Fibroblast of gingiva (primary cell): ENCODE data around the gene ACER3.
A peak's percentile ranks its signal among the peaks of the same experiment; 100 is the strongest.
"Not testable (repeated sequence)": the region's sequence is repeated elsewhere in the genome, so short reads cannot be mapped to it uniquely, and the experiment has no call there.

Experiments
- DNase-seq: peaks from one replicate; pipeline ENCODE4 v3.0.0-alpha.2; 2011; ENCODE audit warnings: low read depth

ACER3 gene

GRCh38 chr11:76836613-76837291 is 24.0 kb upstream of the ACER3 start:
- no peak for DNase-seq

- no peak for DNase-seq
These were observed 22.7 kb upstream of the ACER3 start for GRCh38 chr11:76837696-76838677.

DNA sequence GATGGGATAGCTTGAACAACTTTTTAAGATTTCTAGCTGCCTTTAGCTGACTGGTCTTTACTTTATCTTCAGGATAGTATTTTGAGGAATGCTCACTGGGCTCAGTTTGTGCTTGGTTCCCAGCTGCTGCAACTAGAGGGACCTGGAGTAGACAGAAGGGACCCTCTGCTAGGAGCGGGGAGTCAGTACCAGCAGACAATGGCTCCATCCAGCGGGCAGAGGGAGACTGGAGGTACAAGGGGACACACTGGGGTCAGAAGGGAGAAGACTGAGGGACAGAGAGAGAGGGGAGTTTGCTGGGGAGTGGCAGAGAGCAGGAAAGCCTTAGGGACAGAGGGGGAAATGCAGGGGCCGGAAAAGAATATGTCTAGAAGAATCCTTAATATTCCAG is 22.0 kb upstream of the ACER3 start:
- no peak for DNase-seq

GRCh38 chr11:76839311-76839710 is 21.4 kb upstream of the ACER3 start:
- no peak for DNase-seq

- no peak for DNase-seq
These were observed 18.7 kb upstream of the ACER3 start for GRCh38 chr11:76841923-76842452.

- DNase-seq = no peak
These were observed 16.8 kb upstream of the ACER3 start for GRCh38 chr11:76843907-76844306.

- DNase-seq = peak; percentile 24
These were observed 16.2 kb upstream of the ACER3 start for GRCh38 chr11:76844511-76844910.

DNA sequence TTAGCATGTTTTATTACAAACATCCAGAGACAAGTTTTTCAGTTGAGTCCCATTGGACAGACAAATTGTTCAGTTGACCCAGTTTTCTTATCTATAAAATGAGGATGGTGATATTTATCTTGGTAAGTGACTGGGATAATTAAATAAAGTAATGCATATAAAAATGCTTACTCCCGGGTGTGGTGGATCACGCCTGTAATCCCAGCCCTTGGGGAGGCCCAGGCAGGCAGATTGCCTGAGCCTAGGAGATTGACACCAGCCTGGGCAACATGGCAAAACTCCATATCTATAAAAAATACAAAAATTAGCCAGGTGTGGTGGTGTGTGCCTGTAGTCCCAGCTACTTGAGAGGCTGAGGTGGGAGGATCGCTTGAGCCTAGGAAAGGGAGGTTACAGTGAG is 15.6 kb upstream of the ACER3 start:
- DNase-seq = no peak

- no peak for DNase-seq
These were observed 14.3 kb upstream of the ACER3 start for GRCh38 chr11:76846441-76846840.

DNA sequence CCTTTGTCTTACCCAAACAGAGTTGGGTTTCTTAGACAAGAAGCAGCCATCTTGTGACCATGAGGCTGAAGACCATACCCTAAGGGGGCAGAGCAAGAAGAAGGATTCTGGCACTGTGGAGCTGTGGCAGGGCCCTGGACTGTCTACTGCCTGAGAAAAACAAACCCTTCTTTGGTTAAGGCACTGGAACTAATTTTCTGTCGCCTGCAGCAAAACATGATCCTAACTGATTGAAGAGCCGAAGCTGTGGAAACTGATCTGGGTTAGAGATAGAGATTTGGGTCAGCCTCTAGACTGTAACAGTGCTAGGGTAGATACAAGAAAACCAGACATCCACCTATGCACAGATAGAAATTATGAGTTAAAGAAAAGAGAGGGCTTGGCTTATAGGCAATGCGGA is 11.3 kb upstream of the ACER3 start:
- no peak for DNase-seq

DNA sequence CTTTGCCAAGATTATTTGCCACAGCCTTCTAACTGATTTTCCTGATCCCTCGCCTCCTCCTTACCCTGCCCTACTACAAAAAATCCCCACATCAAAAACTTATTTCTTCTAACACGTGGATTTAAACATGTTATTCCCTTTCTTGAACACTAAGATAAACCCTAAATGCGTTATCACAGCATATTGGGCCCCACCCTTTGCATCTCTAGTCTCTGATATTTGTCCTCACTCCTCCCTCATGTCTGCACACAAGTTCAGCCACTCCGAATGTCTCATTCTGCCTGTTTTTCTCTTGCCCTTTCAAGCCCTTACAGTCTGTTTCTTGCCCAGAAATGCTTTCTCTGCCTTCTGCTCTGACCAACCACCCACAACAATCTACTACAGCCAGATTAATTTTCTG is 10.6 kb upstream of the ACER3 start:
- DNase-seq = no peak

DNA sequence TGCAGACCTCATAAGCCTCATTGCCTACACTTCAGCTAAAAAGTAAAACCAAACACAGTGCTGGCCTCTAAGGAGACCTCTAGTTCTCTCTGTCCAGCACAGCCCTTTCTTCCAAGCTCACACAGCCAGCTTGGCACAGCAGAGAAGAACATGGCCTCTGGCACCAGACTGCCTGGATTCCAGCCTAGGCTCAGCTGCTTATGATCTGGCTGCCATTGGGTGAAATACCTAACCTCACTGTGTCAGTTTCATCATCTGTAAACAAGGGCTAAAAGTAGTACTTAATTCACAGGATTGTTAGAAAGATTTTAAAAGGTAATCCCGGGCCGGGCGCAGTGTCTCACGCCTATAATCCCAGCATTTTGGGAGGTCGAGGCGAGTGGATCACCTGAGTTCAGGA is 9.9 kb upstream of the ACER3 start:
- DNase-seq = peak; percentile 80

GRCh38 chr11:76854709-76855108 is 6.0 kb upstream of the ACER3 start:
- DNase-seq = no peak

DNA sequence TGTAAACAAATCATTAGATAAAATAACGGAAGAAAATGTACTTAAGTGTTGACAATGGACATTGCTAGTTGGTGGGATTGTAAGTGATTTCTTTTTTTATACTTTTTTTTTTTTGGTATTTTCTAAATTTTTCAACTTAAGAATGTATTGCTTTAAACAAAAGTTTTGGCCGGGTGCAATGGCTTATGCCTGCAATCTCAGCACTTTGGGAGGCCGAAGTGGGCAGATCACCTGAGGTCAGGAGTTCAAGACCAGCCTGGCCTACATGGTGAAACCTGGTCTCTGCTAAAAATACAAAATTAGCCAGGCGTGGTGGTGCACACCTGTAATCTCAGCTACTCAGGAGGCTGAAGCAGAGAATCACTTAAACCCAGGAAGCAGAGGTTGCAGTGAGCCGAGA is 5.0 kb upstream of the ACER3 start:
- not testable (repeated sequence) for DNase-seq

GRCh38 chr11:76856106-76856505 is 4.6 kb upstream of the ACER3 start:
- DNase-seq = peak; percentile 18

- no peak for DNase-seq
These were observed 4.1 kb upstream of the ACER3 start for GRCh38 chr11:76856571-76856970.

GRCh38 chr11:76857781-76858410 is 2.8 kb upstream of the ACER3 start:
- DNase-seq = no peak

DNA sequence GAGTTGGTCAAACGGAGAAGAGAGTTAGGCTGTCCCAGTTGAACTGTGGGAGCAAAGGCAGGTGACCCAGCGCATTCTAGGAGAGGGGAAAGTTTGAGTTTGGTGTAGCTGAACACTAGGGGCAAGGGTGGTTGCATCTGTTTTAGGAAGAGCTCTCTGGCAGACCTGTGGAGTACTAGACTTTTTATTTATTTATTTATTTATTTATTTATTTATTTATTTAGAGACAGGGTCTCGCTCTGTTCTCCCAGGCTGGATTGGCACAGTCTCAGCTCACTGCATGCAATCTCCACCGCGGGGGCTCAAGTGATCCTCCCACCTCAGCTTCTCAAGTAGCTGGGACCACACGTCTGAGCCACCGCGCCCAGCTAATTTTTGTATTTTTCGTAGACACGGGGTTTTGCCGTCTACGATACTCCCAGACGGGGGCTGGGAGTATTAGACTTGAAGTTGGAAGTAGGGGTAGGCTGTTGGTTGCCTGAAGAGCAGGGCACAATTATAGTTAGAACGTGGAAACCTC is 950 bp upstream of the ACER3 start:
- no peak for DNase-seq

GRCh38 chr11:76861490-76861953 is 804 bp downstream of the ACER3 start:
- no peak for DNase-seq

DNA sequence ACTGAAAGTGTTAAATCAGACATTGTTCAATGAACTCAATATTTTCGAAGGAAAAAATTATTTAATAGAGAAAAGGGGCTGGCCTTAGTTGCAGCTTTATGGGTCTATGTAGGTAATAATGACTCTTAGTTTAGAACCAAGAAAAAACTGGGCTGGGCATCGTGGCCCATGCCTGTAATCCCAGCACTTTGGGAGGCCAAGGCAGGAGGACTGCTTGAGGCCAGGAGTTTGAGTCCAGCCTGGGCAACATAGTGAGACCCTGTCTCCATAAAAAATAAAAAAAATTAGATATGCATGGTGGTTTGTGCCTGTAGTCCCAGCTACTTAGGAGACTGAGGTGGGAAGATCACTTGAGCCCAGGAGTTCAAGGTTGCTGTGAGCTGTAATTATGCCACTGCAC is 2.1 kb downstream of the ACER3 start:
- not testable (repeated sequence) for DNase-seq

- no peak for DNase-seq
These were observed 2.6 kb downstream of the ACER3 start for GRCh38 chr11:76863196-76863777.
